CD1c-positive myeloid dendritic cell (primary cell): Measurements from ENCODE around the gene PDIA6.
"Not testable (repeated sequence)": the region's sequence is repeated elsewhere in the genome, so short reads cannot be mapped to it uniquely, and the experiment has no call there.

Experiments used
- DNase-seq: peaks from one replicate; pipeline ENCODE4 v3.0.0-alpha.2; 2016; ENCODE audit errors: extremely low spot score

The PDIA6 gene

GRCh38 chr2:10810202-10811161 is 2.1 kb downstream of the PDIA6 start:
- peak; percentile 15 for DNase-seq

GRCh38 chr2:10806543-10806942 is 6.0 kb downstream of the PDIA6 start:
- no peak for DNase-seq

GRCh38 chr2:10805990-10806389 is 6.6 kb downstream of the PDIA6 start:
- DNase-seq = not testable (repeated sequence)

- no peak for DNase-seq
These were observed 9.9 kb downstream of the PDIA6 start for GRCh38 chr2:10802657-10803056.

GRCh38 chr2:10800163-10800562 is 12.4 kb downstream of the PDIA6 start:
- no peak for DNase-seq

GRCh38 chr2:10798783-10799182 is 13.8 kb downstream of the PDIA6 start:
- no peak for DNase-seq

GRCh38 chr2:10796703-10797102 is 15.9 kb downstream of the PDIA6 start:
- DNase-seq = no peak

GRCh38 chr2:10795508-10796046 is 17.0 kb downstream of the PDIA6 start:
- no peak for DNase-seq

GRCh38 chr2:10794876-10795275 is 17.7 kb downstream of the PDIA6 start:
- DNase-seq = no peak

- no peak for DNase-seq
These were observed 18.8 kb downstream of the PDIA6 start for GRCh38 chr2:10793816-10794215.

- DNase-seq = no peak
These were observed 19.8 kb downstream of the PDIA6 start for GRCh38 chr2:10792660-10793400.

- DNase-seq = no peak
These were observed 20.5 kb downstream of the PDIA6 start for GRCh38 chr2:10792001-10792634.

- no peak for DNase-seq
These were observed 22.2 kb downstream of the PDIA6 start for GRCh38 chr2:10790228-10790973.

- no peak for DNase-seq
These were observed 23.7 kb downstream of the PDIA6 start for GRCh38 chr2:10788855-10789254.

GRCh38 chr2:10787176-10787968 is 25.2 kb downstream of the PDIA6 start:
- no peak for DNase-seq

- no peak for DNase-seq
These were observed 26.2 kb downstream of the PDIA6 start for GRCh38 chr2:10786240-10786982.

- no peak for DNase-seq
These were observed 27.3 kb downstream of the PDIA6 start for GRCh38 chr2:10785260-10785659.

- DNase-seq = no peak
These were observed 27.9 kb downstream of the PDIA6 start for GRCh38 chr2:10784719-10785118.

GRCh38 chr2:10783421-10783820 is 29.2 kb downstream of the PDIA6 start:
- no peak for DNase-seq

GRCh38 chr2:10781746-10782145 is 30.8 kb downstream of the PDIA6 start:
- no peak for DNase-seq
